Measurements from ENCODE around the gene TACSTD2.
A peak's percentile ranks its signal among the peaks of the same experiment; 100 is the strongest.
"Not testable (repeated sequence)": the region's sequence is repeated elsewhere in the genome, so short reads cannot be mapped to it uniquely, and the experiment has no call there.

The TACSTD2 gene

DNA sequence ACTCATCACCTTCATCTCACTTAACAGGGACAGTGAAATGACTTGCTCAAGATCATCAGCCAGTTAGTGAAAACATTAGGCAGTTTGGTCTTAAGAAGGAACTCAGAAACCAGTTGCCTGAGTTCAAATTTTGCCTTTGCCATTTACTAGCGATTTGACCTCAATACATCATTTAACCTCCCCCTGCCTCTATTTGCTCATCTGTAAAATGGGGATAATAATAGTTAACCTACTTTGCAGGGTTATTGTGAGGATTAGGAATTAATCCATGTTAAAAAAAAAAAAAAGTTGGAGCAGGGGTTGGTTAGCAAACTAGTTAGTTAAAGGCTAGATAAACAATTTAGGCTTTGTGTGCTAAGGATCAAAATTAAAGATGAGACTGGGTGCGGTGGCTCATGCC is 10.6 kb upstream of the TACSTD2 start:
- DNase-seq = no peak

DNA sequence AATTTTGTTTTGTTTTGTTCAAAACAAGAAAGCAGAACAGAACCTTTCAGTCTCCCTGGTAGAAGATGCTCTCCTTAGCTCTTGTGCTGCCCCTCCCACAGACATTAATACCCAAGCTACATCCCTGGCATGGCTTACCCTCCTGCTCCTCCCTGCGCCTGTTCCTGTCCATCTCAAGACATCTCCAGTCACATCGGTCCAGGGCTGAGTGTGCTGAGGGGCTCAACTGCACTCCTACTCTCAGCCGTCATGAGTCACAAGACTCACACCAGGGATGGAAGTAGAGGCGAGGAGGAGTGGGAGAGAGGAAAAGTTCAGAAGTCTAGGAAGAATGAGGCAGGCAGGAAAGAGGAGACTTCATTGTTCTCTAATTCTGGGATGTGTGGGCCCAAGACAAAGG is 9.2 kb upstream of the TACSTD2 start:
- DNase-seq = no peak

DNA sequence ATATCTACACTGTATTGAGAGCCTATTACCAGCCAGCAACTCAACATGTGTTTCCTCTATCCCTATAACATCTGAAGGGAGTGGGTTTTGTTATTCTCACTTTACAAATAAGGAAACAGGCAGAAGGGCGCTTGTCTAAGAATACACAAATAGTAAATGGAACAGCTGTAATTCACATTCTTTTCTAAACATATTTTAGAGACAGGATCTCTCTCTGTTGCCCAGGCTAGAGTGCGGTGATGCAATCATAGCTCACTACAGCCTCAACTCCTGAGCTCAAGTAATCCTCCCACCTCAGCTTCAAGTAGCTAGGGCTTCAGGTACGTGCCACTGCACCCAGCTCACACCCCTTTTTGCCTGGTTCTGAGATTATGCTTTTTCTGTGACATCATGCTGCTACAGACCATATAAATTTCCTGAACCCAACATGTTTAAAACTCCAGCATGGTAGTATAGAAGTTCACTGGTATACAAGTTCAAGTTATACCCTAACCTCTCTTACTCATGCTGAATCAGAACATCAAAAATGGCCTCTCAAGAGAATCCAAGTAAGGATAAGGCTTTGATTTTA is 8.6 kb upstream of the TACSTD2 start:
- DNase-seq = no peak

DNA sequence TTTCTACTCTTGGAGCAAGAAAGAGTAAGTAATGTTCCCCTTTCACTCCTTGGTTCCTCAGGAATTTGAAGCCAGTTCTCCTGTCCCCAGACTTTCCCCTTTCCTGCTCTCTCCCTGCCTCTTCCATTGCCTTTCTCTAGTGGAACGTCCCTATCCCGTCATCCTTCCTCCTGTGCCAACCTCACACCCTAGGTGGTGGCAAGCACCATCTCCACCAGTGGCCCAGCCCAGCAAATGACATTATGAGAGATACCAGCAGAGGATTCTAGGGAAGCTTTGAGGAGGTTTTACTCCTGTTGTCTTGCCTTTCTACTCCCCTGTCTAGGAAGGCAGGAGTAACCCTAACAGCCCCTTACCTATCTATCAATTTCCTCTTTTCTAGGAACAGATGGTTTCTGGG is 8.1 kb upstream of the TACSTD2 start:
- no peak for DNase-seq

DNA sequence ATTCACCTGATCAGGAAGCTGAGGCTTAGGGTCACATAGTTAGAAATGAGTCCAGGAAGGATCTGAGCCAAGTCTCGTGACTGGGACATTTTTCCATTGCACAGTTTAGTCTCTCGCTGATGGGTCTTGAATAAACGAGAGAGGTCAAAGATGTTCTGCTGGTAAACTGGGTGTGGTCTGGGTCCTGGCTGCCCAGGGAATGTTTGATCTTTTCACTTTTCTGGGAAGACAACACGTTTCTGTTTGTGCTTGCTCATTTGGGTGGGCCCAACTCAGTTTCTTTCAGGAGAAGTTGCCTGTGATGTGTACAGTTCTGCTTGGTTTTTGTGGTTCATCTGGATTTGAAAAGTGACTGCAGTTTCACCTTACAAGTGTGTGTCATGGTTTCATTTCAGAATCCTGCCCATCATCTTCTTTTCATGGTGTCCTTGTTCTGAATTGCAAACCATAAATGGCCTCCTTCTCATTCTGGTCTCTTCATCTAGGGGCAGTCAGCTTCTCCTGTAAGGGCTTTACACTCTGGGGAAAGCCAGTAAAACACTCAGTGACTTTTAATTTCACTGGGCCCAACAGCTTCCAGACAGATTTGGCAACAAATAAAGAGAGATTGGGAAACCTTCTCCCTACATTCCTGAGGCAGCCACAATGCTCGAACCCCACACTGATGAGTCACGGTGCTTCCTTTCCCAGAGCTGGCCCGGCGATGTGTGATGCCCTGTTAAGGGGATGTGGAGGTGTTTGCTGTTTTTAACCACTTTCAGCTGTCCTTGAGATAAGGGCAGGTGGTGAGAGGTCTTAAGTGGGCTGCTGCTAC is 7.2 kb upstream of the TACSTD2 start:
- DNase-seq = peak in 2 of 51 donors; percentile 12 to 49

DNA sequence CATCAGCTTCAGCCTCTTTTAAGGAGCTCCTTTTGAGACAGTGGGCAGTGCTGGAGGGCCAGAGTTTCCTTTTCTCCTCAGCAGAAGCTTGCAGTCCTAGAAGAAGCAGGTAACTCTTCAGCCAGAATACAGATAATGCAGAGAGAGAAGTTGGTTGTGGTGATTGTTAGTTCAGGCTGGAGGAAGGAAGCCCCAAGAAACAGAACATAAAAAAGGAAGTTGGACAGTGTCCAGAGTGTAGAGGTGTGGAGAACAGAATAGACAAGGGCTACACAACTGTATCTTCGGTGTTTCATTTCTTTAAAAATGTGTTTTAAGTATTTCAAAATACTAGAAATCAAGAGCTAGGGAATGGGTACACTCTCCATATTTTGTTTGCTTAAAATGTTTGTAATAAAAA is 6.4 kb upstream of the TACSTD2 start:
- no peak for DNase-seq

DNA sequence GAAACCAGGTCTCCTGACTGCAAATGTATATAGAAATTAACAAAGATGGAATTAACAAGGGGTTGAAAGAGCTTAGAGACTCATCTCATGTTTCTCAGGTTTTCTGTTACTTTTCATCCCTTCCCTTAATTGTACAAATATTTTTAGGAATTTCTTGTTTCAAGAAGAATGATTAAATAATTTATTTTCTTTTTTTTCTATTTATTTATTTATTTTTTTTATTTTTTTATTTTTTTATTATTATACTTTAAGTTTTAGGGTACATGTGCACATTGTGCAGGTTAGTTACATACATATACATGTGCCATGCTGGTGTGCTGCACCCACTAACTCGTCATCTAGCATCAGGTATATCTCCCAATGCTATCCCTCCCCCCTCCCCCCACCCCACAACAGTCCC is 5.1 kb upstream of the TACSTD2 start:
- DNase-seq = not testable (repeated sequence)

DNA sequence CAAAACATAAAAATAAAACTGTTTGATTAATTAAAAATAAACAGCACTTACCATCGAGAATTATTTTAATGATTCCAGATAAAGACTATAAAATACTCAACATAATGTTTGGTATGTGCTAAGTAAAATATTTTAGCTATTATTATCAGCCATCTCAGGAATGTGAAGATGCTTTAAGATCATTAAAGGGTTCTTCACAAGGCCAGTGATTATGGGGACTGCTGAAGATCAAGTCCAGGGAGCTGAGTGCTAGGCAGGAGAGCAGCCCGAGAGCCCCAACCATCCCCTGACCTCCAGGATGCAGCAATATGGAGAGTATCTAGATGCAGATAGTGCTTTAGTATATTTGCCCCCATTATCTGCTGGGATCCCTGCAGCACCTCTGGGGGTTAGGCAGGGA is 4.6 kb upstream of the TACSTD2 start:
- DNase-seq = no peak

DNA sequence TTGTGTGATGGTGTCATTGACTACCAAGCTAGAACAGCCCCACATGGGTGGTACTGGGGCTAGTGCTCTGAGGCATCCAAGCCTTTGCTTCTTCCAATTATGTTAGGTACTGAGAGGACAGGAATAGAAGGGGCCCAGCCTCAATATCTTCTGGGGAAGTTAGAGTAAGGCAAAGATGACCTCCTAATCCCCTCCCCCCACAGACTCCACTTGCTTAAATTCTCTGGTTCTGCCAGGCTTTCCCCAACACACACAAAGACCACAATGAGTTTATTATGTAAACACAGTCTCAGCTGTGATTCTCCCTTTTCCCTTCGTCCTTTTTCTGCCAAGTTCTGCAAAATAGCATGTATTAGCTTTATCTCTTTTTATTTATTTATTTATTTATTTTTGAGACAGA is 3.1 kb upstream of the TACSTD2 start:
- peak in 8 of 51 donors; percentile 10 to 72 (median 23) for DNase-seq

DNA sequence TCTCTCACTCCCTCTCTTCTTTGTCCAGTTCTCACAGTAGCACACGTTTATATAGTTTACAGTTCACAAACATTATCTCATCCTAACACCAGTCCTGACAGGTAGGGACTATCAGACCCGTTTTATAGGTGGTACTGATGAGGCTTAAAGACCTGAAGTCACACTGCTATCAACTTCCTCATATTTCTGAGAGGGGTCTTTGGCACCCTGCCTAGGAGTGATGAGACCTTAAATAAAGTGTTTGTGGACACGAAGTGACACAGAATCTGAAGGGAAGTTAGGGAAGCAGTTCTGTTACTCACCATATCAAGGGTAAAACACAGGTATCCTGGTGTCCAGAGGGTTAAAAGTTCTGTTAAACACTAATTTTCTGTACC is 590 bp upstream of the TACSTD2 start:
- no peak for DNase-seq

DNA sequence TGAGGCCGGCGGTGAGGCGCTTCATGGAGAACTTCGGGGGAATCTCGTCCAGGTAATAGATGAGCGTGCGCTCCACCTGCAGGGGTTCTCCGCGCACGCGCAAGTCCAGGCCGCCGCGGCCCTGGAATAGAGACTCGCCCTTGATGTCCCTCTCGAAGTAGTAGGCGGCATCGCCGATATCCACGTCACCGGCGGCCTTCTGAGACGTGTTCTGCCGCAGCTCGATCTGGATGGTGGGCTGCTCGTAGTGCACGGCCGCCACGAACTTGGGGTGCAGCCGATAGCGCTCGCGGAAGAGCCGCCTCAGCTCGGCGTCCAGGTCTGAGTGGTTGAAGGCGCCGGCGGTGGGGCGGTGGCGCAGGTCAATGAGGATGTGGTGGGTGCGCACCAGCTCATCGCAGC is 726 bp downstream of the TACSTD2 start:
- DNase-seq = no peak

DNA sequence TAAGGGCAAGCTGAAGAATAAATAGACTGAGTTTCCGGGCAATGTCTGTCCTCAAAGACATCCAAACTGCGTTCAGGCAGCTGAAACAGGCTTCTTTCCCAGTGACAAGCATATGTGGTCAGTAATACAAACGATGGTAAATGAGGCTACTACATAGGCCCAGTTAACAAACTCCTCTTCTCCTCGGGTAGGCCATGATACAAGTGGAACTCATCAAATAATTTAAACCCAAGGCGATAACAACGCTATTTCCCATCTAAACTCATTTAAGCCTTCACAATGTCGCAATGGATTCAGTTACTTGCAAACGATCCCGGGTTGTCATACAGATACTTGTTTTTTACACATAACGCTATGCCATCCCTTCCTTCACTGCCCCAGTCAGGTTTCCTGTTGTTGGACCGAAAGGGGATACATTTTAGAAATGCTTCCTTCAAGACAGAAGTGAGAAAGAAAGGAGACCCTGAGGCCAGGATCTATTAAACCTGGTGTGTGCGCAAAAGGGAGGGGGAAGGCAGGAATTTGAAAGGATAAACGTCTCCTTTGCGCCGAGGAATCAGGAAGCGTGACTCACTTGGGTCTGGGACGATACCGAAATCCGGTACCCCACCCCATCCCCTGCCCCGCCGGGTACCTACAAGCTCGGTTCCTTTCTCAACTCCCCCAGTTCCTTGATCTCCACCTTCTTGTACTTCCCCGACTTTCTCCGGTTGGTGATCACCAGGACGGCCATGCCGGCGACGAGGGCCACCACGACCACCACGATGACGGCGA is 1.3 kb downstream of the TACSTD2 start:
- DNase-seq = no peak

DNA sequence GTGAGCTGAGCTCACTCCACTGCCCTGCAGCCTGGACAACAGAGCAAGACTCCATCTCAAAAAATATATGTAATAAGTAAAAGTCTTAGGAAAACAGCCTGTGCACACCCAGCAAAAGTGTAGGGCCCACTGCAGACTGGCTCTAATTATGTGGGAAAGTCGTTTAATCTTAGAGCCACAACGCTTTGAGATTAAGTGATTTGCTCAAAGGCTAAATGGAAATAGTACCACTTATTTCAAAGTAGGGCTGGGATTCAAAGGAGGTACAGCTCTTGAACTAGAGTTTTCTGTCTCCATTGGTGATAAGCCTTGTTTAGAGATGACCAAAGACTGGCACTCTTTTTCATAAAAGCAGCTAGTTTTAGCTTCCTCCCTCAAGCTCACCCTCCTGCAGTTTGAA is 2.2 kb downstream of the TACSTD2 start:
- no peak for DNase-seq

DNA sequence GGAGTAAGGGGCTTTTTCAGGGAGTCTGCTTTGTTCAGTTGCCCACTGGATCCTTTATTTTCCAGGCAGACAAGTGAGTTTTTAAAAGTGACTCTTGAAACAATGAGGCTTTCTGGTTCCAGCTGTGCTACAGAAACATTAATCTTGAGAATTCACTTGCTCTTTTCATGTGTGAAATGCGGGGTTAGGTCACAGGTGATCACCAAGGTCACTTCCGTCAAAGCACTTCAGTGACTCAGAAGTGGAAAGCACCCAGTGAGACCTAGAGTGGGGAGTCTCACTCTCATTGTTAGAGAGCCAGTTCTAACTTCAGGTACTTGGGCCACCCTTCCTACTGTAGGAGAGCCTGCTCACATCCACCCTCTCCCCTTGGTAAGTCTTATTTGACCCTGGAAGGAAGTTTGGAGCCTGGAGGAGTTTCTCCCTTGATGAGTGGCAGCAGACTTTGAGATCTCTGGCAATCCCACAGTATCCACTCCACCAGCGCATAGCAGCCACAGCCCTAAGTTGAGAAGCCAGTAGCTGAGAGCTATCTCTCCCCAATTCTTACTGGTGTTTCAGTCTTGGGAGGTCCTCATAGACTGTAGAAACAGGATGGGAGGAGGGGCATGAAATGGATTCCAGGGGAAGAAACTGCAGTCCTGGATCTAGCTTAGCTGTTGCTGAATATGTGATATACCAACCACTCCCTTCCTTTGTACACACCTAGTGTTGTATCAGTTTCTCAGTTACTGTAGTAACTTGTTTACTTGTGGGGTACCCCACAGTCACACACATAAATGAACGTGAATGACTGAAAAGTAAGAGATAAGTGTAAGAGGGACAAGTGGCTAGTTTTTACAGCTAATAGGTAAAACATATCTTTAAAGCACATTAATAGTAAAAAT is 3.1 kb downstream of the TACSTD2 start:
- DNase-seq = no peak

DNA sequence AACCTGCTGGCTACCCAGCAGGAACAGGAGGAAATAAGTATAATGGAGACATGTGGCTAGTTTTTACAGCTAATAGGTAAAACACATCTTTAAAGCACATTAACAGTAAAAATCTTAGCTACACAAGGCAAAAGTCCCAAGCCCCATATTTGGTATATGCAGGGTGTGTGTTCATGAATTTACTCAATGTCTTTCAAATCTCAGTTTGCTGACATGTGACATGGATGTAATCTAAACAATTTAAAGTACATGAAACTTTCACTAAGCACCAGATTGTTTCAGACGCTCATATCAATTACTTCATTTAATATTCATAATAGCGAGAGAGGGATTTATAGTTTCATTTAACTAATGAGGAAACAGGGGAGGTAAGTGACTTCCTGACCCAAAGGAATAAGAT is 3.9 kb downstream of the TACSTD2 start:
- no peak for DNase-seq

DNA sequence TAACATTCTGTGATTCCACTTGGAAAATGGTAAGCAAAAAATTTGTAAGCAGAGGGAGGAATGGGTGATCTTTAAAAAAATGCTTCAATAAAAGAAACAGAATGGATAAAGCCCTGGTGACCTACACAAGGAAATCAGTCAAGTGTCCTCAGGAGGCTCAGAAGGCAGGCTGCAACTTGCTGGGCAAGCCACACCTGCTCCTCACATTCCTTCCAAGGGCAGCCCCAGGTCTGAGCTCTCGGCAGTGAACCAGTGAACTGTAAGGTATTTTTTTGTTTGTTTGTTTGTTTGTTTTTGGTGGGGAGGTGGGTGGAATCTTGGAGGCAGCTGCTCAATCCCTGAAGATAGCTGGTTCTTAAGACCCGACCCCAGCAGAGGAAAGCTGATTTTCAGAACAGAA is 4.4 kb downstream of the TACSTD2 start:
- DNase-seq = no peak

DNA sequence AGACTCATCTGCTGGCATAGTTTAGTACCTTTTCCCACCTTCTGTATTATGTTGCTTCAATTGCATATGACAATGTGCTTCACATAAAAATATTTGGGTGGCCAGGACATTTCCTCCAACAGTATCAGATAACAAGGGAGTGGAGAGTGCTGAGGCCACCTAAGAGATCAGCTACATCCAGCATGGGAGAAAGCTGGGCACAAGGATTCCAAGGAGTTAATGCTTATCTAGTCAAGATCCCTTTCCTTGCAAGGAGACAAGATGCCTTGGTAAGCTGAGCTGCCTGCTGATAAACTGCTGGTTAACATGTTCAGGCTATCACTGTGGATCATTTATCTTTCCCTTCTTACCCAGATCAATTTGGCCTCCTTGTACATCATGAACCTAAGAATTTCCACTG is 5.4 kb downstream of the TACSTD2 start:
- DNase-seq = no peak

DNA sequence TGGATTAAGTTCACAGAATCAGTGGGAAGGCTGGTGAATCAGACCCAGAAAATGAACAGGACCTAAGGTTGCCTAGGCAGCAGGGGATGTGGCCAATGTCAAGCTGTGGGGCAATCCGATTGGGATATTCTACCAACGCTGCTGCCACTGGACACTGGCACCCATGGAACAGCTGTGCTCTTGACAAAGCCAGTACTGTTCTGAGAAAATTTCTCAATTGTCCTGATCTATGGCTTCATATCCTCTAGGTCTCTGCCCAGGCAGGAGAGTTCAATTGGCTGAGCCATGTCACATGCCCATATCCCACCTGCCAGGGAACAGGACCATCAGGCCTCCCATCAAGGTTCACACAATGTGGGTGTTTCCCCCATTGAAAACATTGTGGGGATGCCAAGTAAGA is 6.2 kb downstream of the TACSTD2 start:
- peak in 15 of 51 donors; percentile 10 to 59 (median 19) for DNase-seq

DNA sequence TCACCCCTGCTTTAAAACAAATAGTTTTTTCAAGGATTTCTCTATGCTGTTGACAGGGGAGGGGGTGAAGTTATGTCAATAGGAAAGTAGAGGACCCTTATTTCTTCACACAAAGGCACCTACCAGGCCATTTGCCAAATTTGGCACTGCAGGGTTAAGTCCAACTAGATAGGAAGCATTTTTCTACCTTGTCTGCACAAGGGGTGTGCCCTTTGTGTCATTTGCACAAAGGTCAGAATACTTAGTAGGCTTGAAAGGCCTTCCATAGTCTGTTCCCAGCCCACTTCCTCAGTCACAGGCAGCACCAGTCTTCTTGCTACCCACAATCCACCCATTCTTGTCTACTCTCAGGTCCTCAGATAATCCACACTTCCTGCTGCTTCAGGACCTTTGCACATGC is 7.0 kb downstream of the TACSTD2 start:
- DNase-seq = no peak

DNA sequence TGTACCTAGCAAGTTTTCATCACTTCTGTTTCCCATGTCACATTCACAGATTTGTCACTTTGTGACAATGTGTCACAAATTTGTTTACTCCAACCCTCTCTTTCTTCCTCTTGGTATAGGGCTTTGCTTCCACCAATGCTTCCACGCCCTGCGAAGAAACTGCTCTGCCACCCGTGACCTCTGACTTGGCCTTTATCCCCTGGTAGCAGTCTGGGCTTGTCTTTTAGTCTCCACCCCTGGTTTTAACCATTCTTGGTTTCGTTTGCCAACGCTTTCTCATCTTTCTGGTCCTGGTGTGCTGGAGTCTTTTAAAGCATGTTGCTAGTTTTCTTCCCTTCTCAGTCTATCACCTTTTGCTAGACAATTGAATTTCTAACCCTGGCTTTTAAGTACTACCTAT is 8.1 kb downstream of the TACSTD2 start:
- no peak for DNase-seq

DNA sequence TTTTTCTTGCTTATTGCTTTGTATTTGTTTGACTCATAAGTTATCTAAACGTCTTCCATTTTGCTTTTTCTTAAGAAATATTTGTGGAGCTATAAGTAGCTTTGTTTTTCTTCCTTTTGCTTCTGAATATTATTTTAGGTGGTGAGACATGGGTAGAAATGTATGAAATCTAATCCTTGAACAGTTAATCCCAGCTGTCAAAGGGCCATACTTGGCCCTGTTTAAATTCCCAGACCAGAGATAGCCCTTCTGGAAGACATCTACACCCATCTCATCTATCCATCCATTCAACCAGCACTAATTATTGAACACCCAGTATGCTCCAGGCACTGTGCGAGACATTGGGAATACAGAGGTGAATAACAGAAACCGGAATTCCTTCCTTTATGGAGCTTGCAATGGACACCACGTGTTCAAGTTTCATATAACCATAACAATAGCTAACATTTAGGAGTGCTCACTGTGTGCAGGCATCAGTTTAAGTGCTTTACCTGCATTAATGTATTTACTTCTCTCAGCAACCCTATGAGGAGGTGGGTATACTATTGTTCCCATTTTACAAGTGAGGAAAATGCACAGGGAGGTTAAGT is 8.7 kb downstream of the TACSTD2 start:
- DNase-seq = no peak

All from hypothalamus (tissue), 51 donors.